NCI-H1694 (cell line): Measurements from ENCODE around the gene OR2T27.
A peak's percentile ranks its signal among the peaks of the same experiment; 100 is the strongest.
"Not testable (repeated sequence)": the region's sequence is repeated elsewhere in the genome, so short reads cannot be mapped to it uniquely, and the experiment has no call there.

Experiments
- DNase-seq: peaks from one replicate; lab custom pipeline; 2025; lab: John Stamatoyannopoulos, UW

Gene OR2T27

GRCh38 chr1:248640906-248641305 lies 14.4 kb downstream of the OR2T27 start:
- not testable (repeated sequence) for DNase-seq

GRCh38 chr1:248639652-248640051 lies 15.7 kb downstream of the OR2T27 start:
- DNase-seq, result not testable (repeated sequence)

DNA sequence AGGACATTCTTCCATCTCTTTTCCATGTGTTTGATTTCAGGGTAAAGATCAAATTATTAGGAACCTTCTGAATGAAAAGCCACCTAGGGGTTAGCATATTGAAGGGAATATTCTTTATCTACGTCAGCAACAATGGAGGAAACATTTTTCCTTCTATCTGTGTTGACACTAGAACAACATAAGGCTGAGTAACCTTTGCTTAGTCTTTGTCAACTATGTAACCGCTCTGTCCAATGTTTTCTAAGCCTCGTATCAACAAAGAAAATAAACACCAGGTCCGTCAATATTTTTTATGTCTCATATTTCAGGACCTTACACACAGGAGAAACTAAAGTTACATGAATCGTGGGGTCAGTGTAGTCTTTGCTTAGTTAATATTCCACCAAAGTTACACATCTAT lies 18.7 kb downstream of the OR2T27 start:
- DNase-seq, result not testable (repeated sequence)

- not testable (repeated sequence) for DNase-seq
Measured at GRCh38 chr1:248634991-248635390, 20.3 kb downstream of the OR2T27 start, which contains the start of gene OR2T11. OR2T11 (minus strand) TSS chr1:248635091; CDS start chr1:248627128, 7,963 bp downstream.

DNA sequence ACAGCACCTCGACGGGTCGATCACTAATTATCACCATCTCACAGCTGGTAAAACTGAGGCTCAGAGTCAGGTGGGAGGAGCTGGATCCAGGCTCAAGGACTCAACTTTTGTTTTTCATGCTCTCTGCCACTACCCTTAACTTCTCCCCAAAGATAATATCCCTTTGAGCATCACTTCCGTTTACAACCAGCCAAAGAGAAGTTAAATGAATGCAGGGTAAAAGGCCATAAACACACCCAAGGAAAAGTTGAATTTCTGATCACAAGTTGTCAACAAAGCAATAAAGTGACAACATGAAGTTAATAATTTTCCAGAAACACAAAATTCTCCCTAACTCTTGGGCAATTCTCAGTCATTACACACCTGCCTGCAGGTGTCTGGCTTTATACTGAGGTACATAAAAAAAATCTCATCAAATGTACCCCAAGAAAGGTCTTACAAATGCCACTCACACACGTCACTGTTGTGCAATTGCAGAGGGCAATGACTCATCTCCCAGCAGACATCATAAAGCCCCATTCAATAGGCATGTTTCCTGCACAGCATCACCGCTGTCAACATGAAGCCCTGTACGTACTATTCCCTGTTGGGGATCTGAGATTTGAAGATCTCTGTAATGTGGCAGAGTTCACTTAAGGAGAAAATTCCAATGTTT lies 23.8 kb downstream of the OR2T27 start:
- DNase-seq, result no peak

DNA sequence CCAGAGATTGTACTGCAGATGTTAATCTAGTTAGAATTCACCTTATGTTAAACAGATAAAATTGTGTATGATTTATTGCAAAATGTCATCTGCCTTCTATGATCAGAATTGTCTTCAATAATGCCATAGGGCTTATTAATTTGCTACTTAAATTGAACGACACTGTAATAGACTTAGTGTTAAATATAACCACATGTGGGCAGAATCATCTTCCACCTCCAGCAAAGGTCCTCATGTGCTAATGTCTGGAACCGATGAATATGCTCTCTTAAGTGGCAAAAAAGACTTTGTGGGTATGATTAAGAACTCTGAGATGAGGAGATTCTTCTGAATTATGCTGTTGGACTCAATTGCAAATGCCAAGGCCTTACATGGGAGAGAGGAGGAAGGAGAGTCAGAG lies 24.8 kb downstream of the OR2T27 start:
- DNase-seq, result no peak

- DNase-seq, result no peak
Measured at GRCh38 chr1:248627971-248628844, 27.1 kb downstream of the OR2T27 start.

GRCh38 chr1:248625971-248626370 lies 29.4 kb downstream of the OR2T27 start:
- DNase-seq, result no peak

- no peak for DNase-seq
Measured at GRCh38 chr1:248625166-248625565, 30.2 kb downstream of the OR2T27 start.

DNA sequence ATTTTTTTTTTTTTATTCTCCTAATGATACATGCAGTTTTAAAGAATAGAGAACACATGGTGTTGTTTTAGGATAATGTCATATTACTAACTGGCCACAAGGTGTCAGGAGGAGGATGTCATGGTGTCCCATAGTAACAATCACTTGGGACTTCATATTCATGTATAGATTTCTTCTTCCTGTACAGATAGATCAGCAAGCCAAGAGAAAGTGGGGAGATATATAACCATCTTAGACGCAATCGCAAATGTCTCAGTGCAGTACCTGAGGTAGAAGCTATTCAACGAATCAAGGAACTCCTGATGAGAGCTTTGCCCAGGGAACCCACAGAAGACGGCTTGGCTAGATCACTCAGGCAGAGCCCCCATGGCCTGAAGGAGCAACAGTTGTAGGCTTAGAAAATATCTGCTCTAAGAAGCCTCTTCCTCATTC lies 32.7 kb downstream of the OR2T27 start:
- peak; percentile 36 for DNase-seq

DNA sequence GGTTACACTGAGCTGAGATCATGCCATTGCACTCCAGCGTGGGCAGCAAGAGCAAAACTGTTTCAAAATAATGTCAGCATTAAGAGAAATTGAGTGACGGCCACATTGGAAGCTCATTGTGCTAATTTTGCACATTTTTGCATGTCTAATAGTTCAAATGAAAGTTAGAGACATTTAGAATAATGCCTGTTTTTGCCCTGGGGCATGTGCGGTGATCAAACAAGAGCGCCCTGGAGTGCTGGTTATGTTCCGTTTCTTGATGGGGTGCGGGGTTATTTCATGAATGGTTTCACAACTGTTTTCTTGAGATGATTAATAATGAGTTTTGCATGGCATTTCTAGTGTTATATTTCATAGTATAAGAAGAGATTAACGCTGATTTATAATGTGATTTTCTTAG lies 33.6 kb downstream of the OR2T27 start:
- no peak for DNase-seq

DNA sequence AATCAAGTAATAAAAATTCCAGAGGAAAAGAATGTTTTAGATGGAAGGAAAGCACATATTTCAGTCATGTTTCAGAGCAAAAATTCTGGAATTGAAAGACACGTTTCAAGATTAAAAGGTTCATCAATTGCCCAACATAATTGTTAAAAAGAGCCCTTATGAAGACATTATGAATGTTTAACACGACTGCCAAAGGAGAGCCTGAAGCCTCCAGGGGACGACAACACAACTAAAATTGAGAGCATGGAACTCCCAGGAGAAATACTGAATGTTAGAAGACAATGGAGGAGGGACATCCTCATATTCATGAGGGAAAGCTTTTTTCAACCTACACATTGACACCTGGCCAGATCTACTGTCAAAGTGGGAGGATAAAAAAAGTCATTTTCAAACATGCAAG lies 36.5 kb downstream of the OR2T27 start:
- DNase-seq, result peak; percentile 41

- DNase-seq, result no peak
Measured at GRCh38 chr1:248618119-248618518, 37.2 kb downstream of the OR2T27 start.

GRCh38 chr1:248613742-248614141 lies 41.6 kb downstream of the OR2T27 start:
- no peak for DNase-seq

DNA sequence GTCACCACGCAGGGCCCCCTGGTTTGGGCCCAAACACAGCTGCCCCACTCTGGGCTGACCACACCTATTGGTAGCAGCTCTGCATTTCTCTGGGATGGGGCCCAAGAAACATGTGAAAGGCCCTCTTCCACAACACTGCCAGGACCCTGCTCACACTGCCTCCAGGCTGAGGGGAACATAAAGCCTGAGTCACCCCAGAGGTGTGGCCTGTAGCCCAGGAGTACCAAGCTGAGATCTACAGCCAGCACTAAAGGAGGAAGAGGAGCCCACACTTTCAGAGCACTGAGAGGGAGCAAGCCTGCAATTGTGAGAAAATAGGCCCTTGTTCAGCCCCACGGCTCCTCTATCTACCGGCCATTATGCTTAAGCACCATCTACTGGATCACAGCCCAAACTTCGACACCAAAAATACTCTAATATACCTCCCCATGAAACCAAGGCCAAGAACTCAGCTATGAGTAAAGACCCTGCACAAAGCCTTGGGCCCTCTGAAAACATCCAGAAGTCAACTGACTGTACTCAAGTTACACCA lies 43.4 kb downstream of the OR2T27 start:
- no peak for DNase-seq

- DNase-seq, result no peak
Measured at GRCh38 chr1:248610301-248610700, 45.0 kb downstream of the OR2T27 start.
